Nephron (organoid): Measurements from ENCODE around the gene DNAJC25.
A peak's percentile ranks its signal among the peaks of the same experiment; 100 is the strongest.
"Not testable (repeated sequence)": the region's sequence is repeated elsewhere in the genome, so short reads cannot be mapped to it uniquely, and the experiment has no call there.

Experiments
- H3K27ac Mint-ChIP-seq, 3 experiments: 2 replicates each; pipeline ENCODE4 v1.8.0; 2020; ENCODE audit warnings: mixed read lengths in 3 of 3, mild to moderate bottlenecking in 2 of 3, moderate library complexity in 1 of 3
- H3K27me3 Mint-ChIP-seq: 2 replicates; pipeline ENCODE4 v1.8.0; 2021; ENCODE audit warnings: low read depth, mild to moderate bottlenecking, moderate library complexity, mixed read lengths
- H3K36me3 Mint-ChIP-seq: 2 replicates; pipeline ENCODE4 v1.8.0; 2020; ENCODE audit warnings: low read depth, mixed read lengths
- H3K4me1 Mint-ChIP-seq: 2 replicates; pipeline ENCODE4 v1.8.0; 2020; ENCODE audit warnings: mixed read lengths
- H3K4me3 Mint-ChIP-seq, 3 experiments: 2 replicates each; pipeline ENCODE4 v1.8.0; 2020; ENCODE audit warnings: mild to moderate bottlenecking in 3 of 3, mixed read lengths in 3 of 3, moderate library complexity in 2 of 3
- H3K9me3 Mint-ChIP-seq: 2 replicates; pipeline ENCODE4 v1.8.0; 2020; ENCODE audit warnings: mixed read lengths
- TF ChIP-seq, protein P1 (sequence below), 3 experiments: fragments of 200-600 bp; sonication (generic); IDR thresholded peaks; one replicate each; pipeline ENCODE4 v1.5.0; 2021; ENCODE audit warnings: antibody characterized with exemption in 3 of 3; ENCODE audit not compliant: unreplicated experiment in 3 of 3

DNAJC25 gene

DNA sequence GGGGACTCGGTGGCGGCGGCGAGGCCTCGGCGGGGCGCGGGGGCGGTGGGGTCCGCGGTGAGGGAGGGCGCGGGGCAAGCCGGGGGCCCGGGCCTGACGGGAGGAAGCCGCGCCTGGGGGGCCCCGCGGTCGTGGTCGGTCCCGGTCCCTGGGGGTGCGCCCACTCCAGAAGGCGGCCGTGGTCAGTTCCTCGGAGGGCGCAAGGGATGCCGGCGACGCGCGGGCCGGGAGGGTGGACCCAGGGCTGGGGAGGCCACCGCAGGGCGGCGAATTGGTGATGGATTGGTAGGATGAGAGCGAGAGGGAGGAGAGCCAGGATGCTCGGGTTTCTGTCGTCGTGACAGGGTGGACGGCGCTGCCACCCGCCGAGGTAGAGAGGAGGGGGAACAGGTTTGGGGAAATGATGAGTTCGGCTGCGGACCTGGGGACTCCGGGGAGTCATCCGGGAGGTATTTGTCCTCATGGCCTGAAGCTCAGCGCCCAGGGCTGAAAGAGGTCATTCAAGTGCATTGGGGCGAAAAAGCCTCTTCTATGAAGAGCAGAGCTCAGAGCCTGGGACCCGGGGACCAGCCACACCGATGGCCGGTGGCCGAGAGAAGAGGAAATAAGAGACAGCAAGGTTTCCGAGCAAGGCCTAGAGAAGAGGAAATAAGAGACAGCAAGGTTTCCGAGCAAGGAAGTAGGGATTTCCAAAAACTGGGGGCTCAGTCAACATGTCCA lies 30.8 kb downstream of the DNAJC25 start:
- H3K4me1 Mint-ChIP-seq = peaks cover 26% of the 10 kb centered on the region
- H3K4me3 Mint-ChIP-seq = peak overlapping the region; percentile 94 to 95 (median 94)
- peaks cover 4% of the 10 kb centered on the region for H3K27me3 Mint-ChIP-seq
- peaks cover 18% of the 10 kb centered on the region for H3K36me3 Mint-ChIP-seq
- TF ChIP-seq, protein P1, sequence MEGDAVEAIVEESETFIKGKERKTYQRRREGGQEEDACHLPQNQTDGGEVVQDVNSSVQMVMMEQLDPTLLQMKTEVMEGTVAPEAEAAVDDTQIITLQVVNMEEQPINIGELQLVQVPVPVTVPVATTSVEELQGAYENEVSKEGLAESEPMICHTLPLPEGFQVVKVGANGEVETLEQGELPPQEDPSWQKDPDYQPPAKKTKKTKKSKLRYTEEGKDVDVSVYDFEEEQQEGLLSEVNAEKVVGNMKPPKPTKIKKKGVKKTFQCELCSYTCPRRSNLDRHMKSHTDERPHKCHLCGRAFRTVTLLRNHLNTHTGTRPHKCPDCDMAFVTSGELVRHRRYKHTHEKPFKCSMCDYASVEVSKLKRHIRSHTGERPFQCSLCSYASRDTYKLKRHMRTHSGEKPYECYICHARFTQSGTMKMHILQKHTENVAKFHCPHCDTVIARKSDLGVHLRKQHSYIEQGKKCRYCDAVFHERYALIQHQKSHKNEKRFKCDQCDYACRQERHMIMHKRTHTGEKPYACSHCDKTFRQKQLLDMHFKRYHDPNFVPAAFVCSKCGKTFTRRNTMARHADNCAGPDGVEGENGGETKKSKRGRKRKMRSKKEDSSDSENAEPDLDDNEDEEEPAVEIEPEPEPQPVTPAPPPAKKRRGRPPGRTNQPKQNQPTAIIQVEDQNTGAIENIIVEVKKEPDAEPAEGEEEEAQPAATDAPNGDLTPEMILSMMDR (IDR thresholded peaks at IDR 0.05; ENCODE audit: unreplicated experiment in 3 of 3) = no peak
- H3K27ac Mint-ChIP-seq = peak overlapping the region; percentile 43 to 78 (median 68)
- no peaks in the 10 kb centered on the region for H3K9me3 Mint-ChIP-seq

GRCh38 chr9:111662576-111663300 lies 31.6 kb downstream of the DNAJC25 start:
- TF ChIP-seq, protein P1 (IDR thresholded peaks at IDR 0.05; ENCODE audit: unreplicated experiment in 3 of 3) = no peak
- Mint-ChIP-seq H3K9me3 (no peaks in the 10 kb centered on the region), H3K4me1 (peaks cover 26% of the 10 kb centered on the region), H3K36me3 (peaks cover 25% of the 10 kb centered on the region), H3K4me3 (peak overlapping the region; percentile 94 to 95 (median 94)), H3K27me3 (peaks cover 4% of the 10 kb centered on the region), H3K27ac (peak overlapping the region; percentile 43 to 78 (median 68))

- TF ChIP-seq, protein P1 (IDR thresholded peaks at IDR 0.05; ENCODE audit: unreplicated experiment in 3 of 3) = no peak
- H3K4me3 Mint-ChIP-seq = peak overlapping the region; percentile 94 to 95 (median 94)
- H3K9me3 Mint-ChIP-seq = no peaks in the 10 kb centered on the region
- peak overlapping the region in 2 of 3 experiments; percentile 20 to 21 for H3K27ac Mint-ChIP-seq
- H3K36me3 Mint-ChIP-seq = peaks cover 26% of the 10 kb centered on the region
- H3K4me1 Mint-ChIP-seq = peaks cover 26% of the 10 kb centered on the region
- peaks cover 4% of the 10 kb centered on the region for H3K27me3 Mint-ChIP-seq
Observed at GRCh38 chr9:111663301-111663823, 32.2 kb downstream of the DNAJC25 start.

GRCh38 chr9:111668026-111668573 lies 37.0 kb downstream of the DNAJC25 start:
- Mint-ChIP-seq H3K36me3 (peaks cover 40% of the 10 kb centered on the region), H3K9me3 (no peaks in the 10 kb centered on the region), H3K4me3 (no peak overlapping the region), H3K27ac (no peak overlapping the region), H3K4me1 (peaks cover 5% of the 10 kb centered on the region), H3K27me3 (no peaks in the 10 kb centered on the region)
- TF ChIP-seq, protein P1 (IDR thresholded peaks at IDR 0.05; ENCODE audit: unreplicated experiment in 3 of 3) = no peak

DNA sequence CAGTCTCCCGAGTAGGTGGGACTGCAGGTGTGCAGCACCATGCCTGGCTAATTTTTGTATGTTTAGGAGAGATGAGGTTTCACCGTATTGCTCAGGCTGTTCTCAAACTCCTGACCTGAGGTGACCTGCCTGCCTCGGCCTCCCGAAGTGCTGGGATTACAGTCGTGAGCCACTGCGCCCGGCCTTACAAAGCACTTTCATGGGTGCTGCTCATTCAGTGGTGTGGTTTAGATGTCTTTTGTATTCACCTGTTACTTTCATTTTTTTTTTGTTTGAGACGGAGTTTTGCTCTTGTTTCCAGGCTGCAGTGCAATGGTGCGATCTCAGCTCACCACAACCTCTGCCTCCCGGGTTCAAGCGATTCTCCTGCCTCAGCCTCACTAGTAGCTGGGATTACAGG lies 37.5 kb downstream of the DNAJC25 start:
- not testable (repeated sequence) for H3K27me3 Mint-ChIP-seq, H3K4me1 Mint-ChIP-seq, H3K4me3 Mint-ChIP-seq, H3K9me3 Mint-ChIP-seq, H3K27ac Mint-ChIP-seq
- H3K36me3 Mint-ChIP-seq = peaks cover 35% of the 10 kb centered on the region

- peaks cover 33% of the 10 kb centered on the region for H3K36me3 Mint-ChIP-seq
Observed at GRCh38 chr9:111674319-111674718, 43.2 kb downstream of the DNAJC25 start.

More at GRCh38 chr9:111674319-111674718, 43.2 kb downstream of the DNAJC25 start:
- Mint-ChIP-seq H3K9me3 (peaks cover 3% of the 10 kb centered on the region), H3K27ac (no peak overlapping the region), H3K4me3 (no peak overlapping the region), H3K27me3 (no peaks in the 10 kb centered on the region), H3K4me1 (no peaks in the 10 kb centered on the region)
- TF ChIP-seq, protein P1 (IDR thresholded peaks at IDR 0.05; ENCODE audit: unreplicated experiment in 3 of 3) = no peak
